ENCODE data around the gene ADAMTS17.

DNA sequence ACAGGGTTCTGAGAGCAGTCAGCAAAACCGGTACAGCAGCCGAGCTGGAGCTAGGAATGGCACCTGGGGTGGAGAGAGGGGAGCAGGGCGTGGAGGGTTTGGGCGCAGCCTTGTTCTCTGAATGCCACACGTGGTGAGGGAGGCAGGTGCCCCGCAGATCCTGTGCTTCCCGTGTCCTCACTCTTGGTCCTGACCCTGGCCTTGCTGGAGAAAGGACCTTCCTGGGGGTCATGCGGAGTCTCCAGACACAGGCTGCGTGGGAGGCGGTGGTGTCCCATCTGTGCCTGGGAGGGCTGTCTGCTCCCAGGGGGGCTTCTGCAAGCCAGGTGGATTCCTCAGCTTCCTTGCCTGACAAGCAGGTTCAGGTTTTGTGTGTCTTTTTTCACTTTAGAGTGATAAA lies 363.8 kb downstream of the ADAMTS17 start:
- TF ChIP-seq, protein P1, sequence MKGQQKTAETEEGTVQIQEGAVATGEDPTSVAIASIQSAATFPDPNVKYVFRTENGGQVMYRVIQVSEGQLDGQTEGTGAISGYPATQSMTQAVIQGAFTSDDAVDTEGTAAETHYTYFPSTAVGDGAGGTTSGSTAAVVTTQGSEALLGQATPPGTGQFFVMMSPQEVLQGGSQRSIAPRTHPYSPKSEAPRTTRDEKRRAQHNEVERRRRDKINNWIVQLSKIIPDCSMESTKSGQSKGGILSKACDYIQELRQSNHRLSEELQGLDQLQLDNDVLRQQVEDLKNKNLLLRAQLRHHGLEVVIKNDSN (IDR thresholded peaks at IDR 0.05) = no peak
- TF ChIP-seq FOXM1 (IDR thresholded peaks at IDR 0.05; ENCODE audit: borderline replicate concordance, low read depth) = no peak

Measured in Ishikawa (cell line).